ENCODE results near the gene KIR2DL1. TPM values are rescaled to one million over a fixed set of nuclear protein-coding genes. Genes with fewer than 3 reads are reported as not detected.
"Not testable (repeated sequence)": the region's sequence is repeated elsewhere in the genome, so short reads cannot be mapped to it uniquely, and the experiment has no call there.

The KIR2DL1 gene
- polyA plus RNA-seq (2013, experiment 1 of 2; ENCODE audit: insufficient read length), result not detected
- not detected for polyA plus RNA-seq (2013, experiment 2 of 2; ENCODE audit: insufficient read length)

DNA sequence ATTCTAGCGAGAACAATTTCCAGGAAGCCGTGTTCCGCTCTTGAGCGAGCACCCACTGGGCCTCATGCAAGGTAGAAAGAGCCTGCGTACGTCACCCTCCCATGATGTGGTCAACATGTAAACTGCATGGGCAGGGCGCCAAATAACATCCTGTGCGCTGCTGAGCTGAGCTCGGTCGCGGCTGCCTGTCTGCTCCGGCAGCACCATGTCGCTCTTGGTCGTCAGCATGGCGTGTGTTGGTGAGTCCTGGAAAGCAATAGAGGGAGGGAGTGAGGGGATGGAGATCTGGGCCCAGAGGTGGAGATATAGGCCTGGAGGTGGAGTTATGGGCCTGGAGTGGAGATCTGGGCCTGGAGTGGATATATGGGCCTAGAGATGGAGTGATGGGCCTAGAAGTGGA lies at the start of gene KIR2DL1:
Gene KIR2DL1, plus strand, starts transcription at position 148 of the 400 bp plus-strand sequence. Its CDS starts 58 bp downstream, at position 206.
- DNase-seq, result not testable (repeated sequence)

DNA sequence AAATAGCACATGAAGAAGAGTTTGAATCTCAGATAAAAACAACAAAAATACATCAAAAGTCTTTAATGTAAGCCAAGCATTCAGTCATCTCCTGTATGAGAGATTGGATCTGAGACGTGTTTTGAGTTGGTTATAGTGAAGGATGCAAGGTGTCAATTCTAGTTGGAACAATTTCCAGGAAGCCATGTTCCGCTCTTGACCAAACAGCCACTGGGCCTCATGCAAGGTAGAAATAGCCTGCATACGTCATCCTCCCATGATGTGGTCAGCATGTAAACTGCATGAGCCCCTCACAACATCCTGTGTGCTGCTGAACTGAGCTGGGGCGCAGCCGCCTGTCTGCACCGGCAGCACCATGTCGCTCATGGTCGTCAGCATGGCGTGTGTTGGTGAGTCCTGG lies 45.5 kb upstream of the KIR2DL1 start, which contains the start of gene KIR3DL3:
Gene KIR3DL3, plus strand, starts transcription at position 301 of the 400 bp plus-strand sequence. Its CDS starts 55 bp downstream, at position 356.
- no peak for DNase-seq

DNA sequence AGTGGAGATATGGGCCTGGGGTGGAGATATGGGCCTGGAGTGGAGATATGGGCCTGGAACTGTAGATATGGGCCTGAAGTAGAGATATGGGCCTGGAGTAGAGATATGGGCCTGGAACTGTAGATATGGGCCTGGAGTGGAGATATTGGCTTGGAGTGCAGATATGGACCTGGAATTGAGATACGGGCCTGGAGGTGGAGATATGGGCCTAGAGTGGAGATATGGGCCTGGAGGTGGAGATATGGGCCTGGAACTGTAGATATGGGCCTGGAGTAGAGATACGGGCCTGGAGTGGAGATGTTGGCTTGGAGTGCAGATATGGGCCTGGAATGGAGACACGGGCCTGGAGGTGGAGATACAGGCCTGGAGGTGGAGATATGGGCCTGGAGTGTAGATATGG lies 44.9 kb upstream of the KIR2DL1 start:
- no peak for DNase-seq

DNA sequence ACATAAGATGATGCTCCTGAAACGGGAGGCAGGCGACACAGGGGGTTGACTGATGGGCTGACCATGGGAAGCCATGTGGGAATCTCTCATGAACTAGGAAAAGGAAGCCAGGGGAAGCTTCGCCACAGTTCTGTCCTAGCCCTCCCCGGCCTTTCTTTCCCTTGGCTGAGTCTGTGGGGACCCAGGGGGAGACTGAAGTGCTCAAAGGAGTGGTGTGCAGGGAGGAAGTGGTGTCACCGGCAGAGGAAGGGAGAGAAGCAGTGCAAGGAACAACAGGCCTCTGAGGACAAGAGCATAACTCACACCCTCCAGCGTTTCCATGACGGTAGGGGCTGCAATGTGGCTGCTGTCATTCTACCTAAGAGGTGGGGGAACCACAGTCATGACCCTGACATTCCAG lies 44.3 kb upstream of the KIR2DL1 start:
- DNase-seq, result no peak

DNA sequence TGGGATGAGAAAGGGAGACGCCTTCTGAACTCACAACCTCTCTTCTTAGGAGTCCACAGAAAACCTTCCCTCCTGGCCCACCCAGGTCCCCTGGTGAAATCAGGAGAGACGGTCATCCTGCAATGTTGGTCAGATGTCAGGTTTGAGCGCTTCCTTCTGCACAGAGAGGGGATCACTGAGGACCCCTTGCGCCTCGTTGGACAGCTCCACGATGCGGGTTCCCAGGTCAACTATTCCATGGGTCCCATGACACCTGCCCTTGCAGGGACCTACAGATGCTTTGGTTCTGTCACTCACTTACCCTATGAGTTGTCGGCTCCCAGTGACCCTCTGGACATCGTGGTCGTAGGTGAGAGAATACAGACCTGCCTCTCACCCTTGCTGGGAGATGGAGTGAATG lies 42.0 kb upstream of the KIR2DL1 start:
- DNase-seq, result no peak

DNA sequence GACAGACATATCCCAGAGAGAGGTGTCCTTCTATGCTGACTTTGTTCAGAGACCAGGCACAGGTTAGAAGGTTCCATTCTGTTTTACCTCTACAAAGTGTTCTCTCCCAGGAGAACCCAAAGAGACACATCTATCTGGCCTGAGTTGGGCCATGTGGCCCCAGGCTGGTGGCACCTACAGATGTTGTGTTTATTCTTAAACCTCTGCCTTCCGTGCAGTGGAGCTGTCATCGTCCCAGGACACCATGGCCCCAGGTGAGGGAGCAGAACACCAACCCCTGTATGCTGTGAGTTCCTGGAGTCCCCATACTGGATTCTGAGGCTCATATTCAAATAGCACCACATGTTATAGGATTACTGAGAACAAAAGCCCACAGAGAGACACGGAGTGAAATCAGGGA lies 41.4 kb upstream of the KIR2DL1 start:
- DNase-seq, result no peak

DNA sequence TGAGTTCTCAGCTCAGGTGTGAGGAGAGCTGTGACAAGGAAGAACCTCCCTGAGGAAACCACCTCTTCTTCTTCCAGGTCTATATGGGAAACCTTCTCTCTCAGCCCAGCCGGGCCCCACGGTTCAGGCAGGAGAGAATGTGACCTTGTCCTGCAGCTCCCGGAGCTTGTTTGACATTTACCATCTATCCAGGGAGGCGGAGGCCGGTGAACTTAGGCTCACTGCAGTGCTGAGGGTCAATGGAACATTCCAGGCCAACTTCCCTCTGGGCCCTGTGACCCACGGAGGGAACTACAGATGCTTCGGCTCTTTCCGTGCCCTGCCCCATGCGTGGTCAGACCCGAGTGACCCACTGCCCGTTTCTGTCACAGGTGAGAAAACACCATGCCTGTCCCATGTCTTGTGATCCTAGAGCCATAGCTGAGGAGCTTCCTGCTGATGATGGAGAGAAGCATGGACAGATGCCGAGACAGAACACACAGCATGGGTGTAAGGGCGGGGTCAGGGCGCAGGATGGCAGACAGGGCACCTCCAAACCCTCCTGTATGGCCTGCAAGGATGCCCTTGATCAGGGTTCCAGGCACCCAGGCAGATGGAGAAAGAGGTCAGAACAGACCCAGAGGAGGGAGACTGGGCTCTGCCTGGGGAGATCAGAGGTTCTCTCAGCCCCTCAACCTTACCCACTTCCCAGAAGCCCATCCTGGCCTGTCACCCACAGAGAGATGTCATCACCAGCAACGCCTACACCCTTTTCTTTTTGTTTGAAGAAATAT lies 40.0 kb upstream of the KIR2DL1 start:
- no peak for DNase-seq

DNA sequence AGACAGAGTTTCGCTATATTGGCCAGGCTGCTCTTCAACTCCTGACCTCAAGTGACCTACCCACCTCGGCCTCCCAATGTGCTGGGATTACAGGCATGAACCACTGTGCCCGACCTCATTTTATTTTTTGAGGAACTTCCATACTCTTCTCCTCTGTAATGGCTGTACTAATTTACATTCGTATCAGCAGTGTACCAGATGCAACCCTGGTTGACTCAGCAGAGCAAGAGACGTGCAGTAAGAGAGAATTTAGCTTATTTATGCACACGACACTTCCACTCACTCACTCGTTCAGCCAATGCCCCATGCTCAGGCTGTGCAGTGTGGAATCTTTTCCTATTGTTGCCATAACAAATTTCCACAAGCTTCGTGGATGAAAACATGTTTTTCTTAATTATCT lies 38.4 kb upstream of the KIR2DL1 start:
- DNase-seq, result no peak

DNA sequence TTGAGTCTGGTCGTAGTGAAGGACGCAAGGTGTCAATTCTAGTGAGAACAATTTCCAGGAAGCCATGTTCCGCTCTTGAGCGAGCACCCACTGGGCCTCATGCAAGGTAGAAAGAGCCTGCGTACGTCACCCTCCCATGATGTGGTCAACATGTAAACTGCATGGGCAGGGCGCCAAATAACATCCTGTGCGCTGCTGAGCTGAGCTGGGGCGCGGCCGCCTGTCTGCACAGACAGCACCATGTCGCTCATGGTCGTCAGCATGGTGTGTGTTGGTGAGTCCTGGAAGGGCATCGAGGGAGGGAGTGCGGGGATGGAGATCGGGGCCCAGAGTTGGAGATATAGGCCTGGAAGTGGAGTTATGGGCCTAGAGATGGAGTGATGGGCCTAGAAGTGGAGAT lies 31.3 kb upstream of the KIR2DL1 start, which contains the start of gene KIR2DL3:
Gene KIR2DL3, plus strand, starts transcription at position 208 of the 400 bp plus-strand sequence. Its CDS starts 33 bp downstream, at position 241.
- DNase-seq, result not testable (repeated sequence)

DNA sequence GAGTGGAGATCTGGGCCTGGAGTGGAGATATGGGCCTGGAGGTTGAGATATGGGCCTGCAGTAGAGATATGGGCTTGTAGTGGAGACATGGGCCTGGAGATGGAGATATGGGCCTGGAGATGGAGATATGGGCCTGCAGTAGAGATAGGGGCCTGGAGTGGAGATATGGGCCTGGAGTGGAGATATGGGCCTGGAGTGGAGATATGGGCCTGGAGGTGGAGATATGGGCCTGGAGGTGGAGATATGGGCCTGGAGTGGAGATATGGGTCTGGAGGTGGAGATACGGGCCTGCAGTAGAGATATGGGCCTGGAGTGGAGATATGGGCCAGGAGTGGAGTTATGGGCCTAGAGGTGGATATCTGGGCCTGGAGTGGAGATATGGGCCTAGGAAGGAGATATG lies 30.9 kb upstream of the KIR2DL1 start:
- no peak for DNase-seq

DNA sequence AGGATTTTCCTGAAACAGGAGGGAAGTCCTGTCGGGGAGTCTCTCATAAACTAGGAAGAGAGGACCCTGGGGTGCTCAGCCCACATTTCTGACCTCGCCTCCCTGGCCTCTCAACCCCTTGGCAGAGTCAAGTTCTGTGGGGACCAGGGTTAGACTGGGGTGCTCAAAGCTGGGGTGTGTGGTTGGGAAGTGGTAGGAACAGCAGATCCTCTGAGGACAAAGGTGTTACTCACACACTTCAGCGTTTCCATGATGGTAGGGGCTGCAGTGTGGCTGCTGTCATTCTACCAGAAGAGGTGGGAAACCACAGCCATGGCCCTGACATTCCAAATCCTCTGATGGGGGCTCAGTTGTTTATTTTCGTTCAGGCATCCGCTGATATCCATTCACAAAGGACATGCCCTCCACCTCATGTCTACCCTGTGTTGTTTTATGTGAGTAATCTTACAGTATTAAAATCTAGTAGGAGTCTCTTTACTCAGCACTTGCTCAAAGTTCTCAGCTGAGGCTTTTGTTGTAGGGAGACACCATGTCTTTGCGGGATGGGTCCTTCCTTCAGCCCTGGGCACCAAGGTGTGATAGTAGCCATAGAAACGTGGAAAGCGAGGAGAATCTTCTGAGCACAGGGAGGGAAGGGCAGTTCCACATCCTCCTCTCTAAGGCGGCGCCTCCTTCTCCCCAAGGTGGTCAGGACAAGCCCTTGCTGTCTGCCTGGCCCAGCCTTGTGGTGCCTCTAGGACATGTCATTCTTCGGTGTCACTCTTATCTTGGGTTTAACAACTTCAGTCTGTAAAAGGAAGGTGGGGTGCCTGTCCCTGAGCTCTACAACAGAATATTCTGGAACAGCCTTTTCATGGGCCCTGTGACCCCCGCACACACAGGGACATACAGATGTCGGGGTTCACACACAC lies 29.8 kb upstream of the KIR2DL1 start:
- DNase-seq, result no peak

DNA sequence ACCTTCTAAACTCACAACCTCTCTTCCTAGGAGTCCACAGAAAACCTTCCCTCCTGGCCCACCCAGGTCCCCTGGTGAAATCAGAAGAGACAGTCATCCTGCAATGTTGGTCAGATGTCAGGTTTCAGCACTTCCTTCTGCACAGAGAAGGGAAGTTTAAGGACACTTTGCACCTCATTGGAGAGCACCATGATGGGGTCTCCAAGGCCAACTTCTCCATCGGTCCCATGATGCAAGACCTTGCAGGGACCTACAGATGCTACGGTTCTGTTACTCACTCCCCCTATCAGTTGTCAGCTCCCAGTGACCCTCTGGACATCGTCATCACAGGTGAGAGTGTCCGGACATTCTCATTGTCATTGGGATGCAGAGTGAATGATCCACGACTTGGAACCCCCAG lies 27.6 kb upstream of the KIR2DL1 start:
- DNase-seq, result not testable (repeated sequence)

DNA sequence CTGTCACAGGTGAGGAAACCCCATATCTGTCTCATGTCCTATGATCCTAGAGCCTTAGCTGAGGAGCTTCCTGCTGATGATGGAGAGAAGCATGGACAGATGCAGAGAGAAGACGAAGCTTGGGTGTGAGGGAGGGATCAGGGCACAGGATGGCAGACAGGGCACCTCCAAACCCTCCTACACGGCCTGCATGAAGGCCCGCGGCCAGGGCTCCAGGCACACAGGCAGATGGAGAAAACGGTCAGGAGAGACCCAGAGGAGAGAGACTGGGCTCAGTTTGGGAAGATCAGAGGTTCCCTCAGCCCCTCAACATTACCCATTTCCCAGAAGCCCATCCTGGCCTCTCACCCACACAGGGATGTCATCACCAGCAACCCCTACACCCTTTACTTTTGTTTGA lies 25.5 kb upstream of the KIR2DL1 start:
- not testable (repeated sequence) for DNase-seq

DNA sequence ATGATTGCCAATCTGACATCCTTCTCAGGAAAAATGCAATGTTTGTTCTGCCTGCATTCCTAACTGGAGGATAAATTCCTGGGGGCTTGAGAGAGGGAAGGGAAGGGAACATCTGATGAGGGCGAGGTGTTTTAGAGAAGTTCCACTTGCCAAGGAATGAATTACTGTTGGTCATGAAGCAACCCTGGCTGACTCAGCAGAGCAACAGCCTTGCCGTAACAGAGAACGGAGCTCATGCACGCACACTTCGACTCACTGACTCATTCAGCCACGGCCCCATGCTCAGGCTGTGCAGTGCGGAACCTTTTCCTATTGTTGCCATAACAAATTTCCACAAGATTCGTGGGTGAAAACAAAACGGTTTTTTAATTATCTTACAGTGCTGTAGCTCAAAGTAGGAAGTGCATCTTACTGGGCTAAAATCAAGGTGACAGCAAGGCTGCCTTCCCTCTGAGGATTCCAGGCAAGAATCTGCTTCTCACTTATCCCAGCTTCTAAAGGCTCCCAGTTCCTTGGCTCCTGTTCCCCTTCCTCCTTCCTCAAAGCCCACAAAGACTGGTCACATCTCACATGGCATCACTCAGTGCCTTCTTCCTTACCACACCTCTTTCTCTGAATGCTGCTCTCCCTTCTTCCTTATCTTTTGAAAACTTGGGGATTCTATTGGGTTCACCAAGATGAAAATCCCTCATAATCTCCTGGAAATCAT lies 21.8 kb upstream of the KIR2DL1 start:
- not testable (repeated sequence) for DNase-seq

DNA sequence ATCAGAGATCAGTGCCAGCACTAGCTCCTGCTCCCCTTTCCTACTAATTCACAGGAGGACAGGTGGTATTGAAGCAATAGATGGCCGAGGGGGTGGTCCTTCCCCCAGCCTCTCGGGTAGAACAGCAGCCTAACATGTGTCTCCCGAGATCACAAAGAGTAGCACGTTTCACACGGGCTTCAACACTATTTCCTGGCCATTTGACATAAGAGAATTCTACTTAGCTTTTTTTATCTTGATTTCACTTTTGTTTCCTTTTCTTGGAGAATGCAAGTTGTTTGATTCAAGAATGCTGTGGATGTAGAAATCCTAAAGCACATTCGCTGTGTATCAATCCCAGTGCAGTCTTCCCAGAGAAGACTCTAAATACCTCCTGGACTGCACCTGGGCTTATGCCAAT lies 19.3 kb upstream of the KIR2DL1 start:
- DNase-seq, result not testable (repeated sequence)

DNA sequence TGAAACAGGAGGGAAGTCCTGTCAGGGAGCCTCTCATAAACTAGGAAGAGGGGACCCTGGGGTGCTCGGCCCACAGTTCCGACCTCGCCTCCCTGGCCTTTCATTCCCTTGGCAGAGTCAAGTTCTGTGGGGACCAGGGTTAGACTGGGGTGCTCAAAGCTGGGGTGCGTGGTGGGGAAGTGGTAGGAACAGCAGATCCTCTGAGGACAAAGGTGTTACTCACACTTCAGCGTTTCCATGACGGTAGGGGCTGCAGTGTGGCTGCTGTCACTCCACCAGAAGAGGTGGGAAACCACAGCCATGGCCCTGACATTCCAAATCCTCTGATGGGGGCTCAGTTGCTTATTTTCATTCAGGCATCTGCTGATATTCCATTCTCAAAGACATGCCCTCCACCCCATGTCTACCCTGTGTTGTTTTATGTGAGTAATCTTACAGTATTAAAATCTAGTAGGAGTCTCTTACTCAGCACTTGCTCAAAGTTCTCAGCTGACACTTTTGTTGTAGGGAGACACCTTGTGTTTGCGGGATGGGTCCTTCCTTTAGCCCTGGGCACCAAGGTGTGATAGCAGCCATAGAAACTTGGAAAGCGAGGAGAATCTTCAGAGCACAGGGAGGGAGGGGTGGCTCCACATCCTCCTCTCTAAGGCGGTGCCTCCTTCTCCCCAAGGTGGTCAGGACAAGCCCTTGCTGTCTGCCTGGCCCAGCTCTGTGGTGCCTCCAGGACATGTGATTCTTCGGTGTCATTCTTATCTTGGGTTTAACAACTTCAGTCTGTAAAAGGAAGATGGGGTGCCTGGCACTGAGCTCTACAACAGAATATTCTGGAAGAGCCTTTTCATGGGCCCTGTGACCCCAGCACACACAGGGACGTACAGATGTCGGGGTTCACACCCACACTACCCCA lies 13.1 kb upstream of the KIR2DL1 start:
- not testable (repeated sequence) for DNase-seq

DNA sequence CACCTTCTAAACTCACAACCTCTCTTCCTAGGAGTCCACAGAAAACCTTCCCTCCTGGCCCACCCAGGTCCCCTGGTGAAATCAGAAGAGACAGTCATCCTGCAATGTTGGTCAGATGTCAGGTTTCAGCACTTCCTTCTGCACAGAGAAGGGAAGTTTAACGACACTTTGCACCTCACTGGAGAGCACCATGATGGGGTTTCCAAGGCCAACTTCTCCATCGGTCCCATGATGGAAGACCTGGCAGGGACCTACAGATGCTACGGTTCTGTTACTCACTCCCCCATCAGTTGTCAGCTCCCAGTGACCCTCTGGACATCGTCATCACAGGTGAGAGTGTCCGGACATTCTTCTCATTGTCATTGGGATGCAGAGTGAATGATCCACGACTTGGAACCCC lies 11.0 kb upstream of the KIR2DL1 start:
- DNase-seq, result not testable (repeated sequence)

DNA sequence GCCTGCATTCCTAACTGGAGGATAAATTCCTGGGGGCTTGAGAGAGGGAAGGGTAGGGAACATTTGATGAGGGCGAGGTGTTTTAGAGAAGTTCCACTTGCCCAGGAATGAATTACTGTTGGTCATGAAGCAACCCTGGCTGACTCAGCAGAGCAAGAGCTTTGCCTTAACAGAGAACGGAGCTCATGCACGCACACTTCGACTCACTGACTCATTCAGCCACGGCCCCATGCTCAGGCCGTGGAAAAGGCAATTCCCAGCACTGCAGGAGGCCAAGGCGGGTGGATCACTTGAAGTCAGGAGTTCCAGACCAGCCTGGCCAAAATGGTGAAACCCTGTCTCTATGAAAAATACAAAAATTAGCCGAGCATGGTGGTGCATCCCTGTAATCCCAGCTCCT lies 5.4 kb upstream of the KIR2DL1 start:
- not testable (repeated sequence) for DNase-seq

DNA sequence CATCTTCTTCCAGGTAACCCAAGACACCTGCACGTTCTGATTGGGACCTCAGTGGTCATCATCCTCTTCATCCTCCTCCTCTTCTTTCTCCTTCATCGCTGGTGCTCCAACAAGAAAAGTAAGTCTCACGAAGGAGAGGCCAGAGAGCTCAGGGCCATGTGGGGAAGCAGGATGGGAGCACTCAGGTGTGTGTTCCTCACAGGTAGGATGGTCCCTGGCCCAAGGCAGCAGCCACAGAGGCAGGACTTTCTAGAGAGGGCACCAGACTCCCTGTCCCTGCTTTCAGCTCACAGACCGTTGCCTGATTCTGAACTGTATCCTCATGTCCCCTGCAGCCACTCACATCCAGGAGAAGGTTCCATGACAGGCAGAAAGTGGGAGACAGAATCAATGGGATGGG lies 3.1 kb upstream of the KIR2DL1 start:
- DNase-seq, result not testable (repeated sequence)

DNA sequence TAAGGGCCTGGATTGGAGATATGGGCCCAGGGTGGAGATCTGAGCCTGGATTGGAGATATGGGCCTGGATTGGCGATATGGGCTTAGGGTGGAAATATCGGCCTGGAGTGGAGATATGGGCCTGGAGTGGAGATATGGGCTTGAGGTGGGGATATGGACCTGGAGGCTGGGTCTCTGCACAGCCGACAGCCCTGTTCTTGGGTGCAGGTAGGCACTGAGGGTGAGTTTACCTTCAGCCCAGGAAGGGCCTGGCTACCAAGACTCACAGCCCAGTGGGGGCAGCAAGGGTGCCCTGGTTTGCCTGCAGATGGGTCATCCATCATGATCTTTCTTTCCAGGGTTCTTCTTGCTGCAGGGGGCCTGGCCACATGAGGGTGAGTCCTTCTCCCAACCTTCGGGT lies 918 bp downstream of the KIR2DL1 start:
- not testable (repeated sequence) for DNase-seq
